Neuronal stem cell (in vitro differentiated cells): ENCODE measurements around the gene ZNF678.

Experiments used
- DNase-seq: peaks from one replicate; pipeline ENCODE4 v3.0.0-alpha.2; 2013; ENCODE audit warnings: low spot score
- H2AFZ ChIP-seq: one replicate; pipeline ENCODE4 v1.6.1; 2013; ENCODE audit warnings: mild to moderate bottlenecking, low read length, inconsistent platforms
- H2AK5ac ChIP-seq: 2 replicates; pipeline ENCODE4 v1.6.1; 2013; ENCODE audit warnings: low read depth, mild to moderate bottlenecking, inconsistent platforms, low read length, moderate library complexity, mixed read lengths
- H2BK120ac ChIP-seq: 2 replicates; pipeline ENCODE4 v1.6.1; 2013; ENCODE audit warnings: low read depth, mild to moderate bottlenecking, inconsistent platforms, low read length, moderate library complexity, mixed read lengths
- H2BK12ac ChIP-seq: one replicate; pipeline ENCODE4 v1.6.1; 2013; ENCODE audit warnings: low read length, inconsistent platforms
- H2BK15ac ChIP-seq: 2 replicates; pipeline ENCODE4 v1.6.1; 2013; ENCODE audit warnings: mild to moderate bottlenecking, low read length, inconsistent platforms, mixed read lengths
- H2BK5ac ChIP-seq: one replicate; pipeline ENCODE4 v1.6.1; 2013; ENCODE audit warnings: inconsistent platforms, mild to moderate bottlenecking, low read length, moderate library complexity
- H3K14ac ChIP-seq: one replicate; pipeline ENCODE4 v1.6.1; 2013; ENCODE audit warnings: low read length, inconsistent platforms
- H3K18ac ChIP-seq: 2 replicates; pipeline ENCODE4 v1.6.1; 2013; ENCODE audit warnings: low read length, inconsistent platforms
- H3K23ac ChIP-seq: 2 replicates; pipeline ENCODE4 v1.6.1; 2013; ENCODE audit warnings: low read depth, mild to moderate bottlenecking, mixed read lengths, low read length, inconsistent platforms; ENCODE audit not compliant: poor library complexity
- H3K27ac ChIP-seq: replicated peaks from 3 replicates; pipeline ENCODE4 v1.5.1; 2013; ENCODE audit warnings: low read length, inconsistent platforms
- H3K27me3 ChIP-seq, 3 experiments: 2 replicates each; pipeline ENCODE4 v1.6.1; 2013; ENCODE audit warnings: low read length in 3 of 3, mild to moderate bottlenecking in 2 of 3, inconsistent platforms in 1 of 3, low read depth in 1 of 3, mixed read lengths in 1 of 3, moderate library complexity in 1 of 3; ENCODE audit not compliant: control insufficient read depth in 3 of 3, insufficient read depth in 3 of 3
- H3K36me3 ChIP-seq, 2 donors: replicated peaks in 1 of 2; 2 replicates each; pipeline ENCODE4 v1.6.1; 2013; ENCODE audit warnings: low read length in 2 of 2; ENCODE audit not compliant: control insufficient read depth in 2 of 2, insufficient read depth in 2 of 2
- H3K4ac ChIP-seq: 2 replicates; pipeline ENCODE4 v1.6.1; 2013; ENCODE audit warnings: inconsistent platforms, mild to moderate bottlenecking, low read length, moderate library complexity
- H3K4me1 ChIP-seq, 2 donors: 1 replicate in 1 of 2; 2 replicates in 1 of 2; pipeline ENCODE4 v1.6.1; 2013; ENCODE audit warnings: low read length in 2 of 2, low read depth in 1 of 2; ENCODE audit not compliant: control insufficient read depth in 2 of 2, insufficient read depth in 1 of 2
- H3K4me2 ChIP-seq: one replicate; pipeline ENCODE4 v1.6.1; 2013; ENCODE audit warnings: mild to moderate bottlenecking, low read length, inconsistent platforms; ENCODE audit not compliant: insufficient read depth, poor library complexity, severe bottlenecking
- H3K4me3 ChIP-seq, 2 donors: 2 replicates each; pipeline ENCODE4 v1.5.1; 2013; ENCODE audit warnings: low read length in 2 of 2, mild to moderate bottlenecking in 2 of 2, inconsistent platforms in 1 of 2, moderate library complexity in 1 of 2
- H3K79me1 ChIP-seq: one replicate; pipeline ENCODE4 v1.6.1; 2013; ENCODE audit warnings: low read depth, mild to moderate bottlenecking, inconsistent platforms, low read length, moderate library complexity
- H3K9ac ChIP-seq: one replicate; pipeline ENCODE4 v1.6.1; 2013; ENCODE audit warnings: mild to moderate bottlenecking, low read depth, low read length, inconsistent platforms; ENCODE audit not compliant: poor library complexity
- H3K9me3 ChIP-seq, 2 donors: replicated peaks in 1 of 2; 2 replicates each; pipeline versions ENCODE3 to v1.6.1; 2013; ENCODE audit warnings: low read length in 2 of 2, mild to moderate bottlenecking in 2 of 2, inconsistent platforms in 1 of 2, low read depth in 1 of 2, mixed read lengths in 1 of 2, moderate library complexity in 1 of 2; ENCODE audit not compliant: control insufficient read depth in 2 of 2, insufficient read depth in 1 of 2
- H4K8ac ChIP-seq: one replicate; pipeline ENCODE4 v1.6.1; 2013; ENCODE audit warnings: low read depth, mild to moderate bottlenecking, inconsistent platforms, low read length, moderate library complexity
- H4K91ac ChIP-seq: one replicate; pipeline ENCODE4 v1.6.1; 2013; ENCODE audit warnings: low read length, low read depth, mild to moderate bottlenecking, inconsistent platforms; ENCODE audit not compliant: poor library complexity
- WGBS, 2 donors: extraction: QIAGEN DNeasy Blood & Tissue Kit; methylation state at CpG; one replicate each; pipeline ENCODE4 v1.1.7; 2013; ENCODE audit warnings: missing lambda C conversion rate in 2 of 2, mixed read lengths in 1 of 2; ENCODE audit not compliant: insufficient read length in 2 of 2, insufficient replicate concordance in 1 of 2; ENCODE audit errors: extremely low coverage in 2 of 2; 5-methylcytosine and 5-hydroxymethylcytosine counted together

ZNF678 gene

DNA sequence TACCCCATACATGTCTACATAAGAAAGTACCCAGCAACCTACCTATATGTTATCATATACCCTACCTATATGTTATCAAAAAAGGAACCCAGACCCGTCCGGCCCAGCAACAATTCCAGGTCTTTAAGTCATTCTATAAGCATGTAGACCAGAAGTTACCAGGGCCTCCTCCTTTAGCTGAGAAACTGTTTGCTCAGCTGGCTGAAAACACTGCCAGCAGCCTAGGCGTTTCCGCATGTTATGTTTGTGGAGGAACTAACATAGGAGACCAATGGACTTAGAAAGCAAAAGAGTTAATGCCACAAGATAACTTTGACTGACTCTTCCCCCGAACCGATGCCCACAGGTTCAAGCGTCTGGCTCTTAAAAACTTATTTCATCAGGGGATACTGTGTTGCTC, 7.1 kb upstream of the ZNF678 start:
- no peak overlapping the region for H2AFZ ChIP-seq
- H2BK15ac ChIP-seq: no peak overlapping the region
- no peak overlapping the region for H3K18ac ChIP-seq
- H3K27ac ChIP-seq: no peak overlapping the region
- DNase-seq: no peak
- no peaks in the 10 kb centered on the region for H3K4me1 ChIP-seq
- H2BK5ac ChIP-seq: no peak overlapping the region
- H3K4ac ChIP-seq: no peak overlapping the region
- no peaks in the 10 kb centered on the region for H3K79me1 ChIP-seq
- H2BK12ac ChIP-seq: no peak overlapping the region
- no peak overlapping the region for H3K4me3 ChIP-seq
- H4K91ac ChIP-seq: no peak overlapping the region
- H3K9ac ChIP-seq: no peak overlapping the region
- H3K27me3 ChIP-seq: no peaks in the 10 kb centered on the region
- H3K4me2 ChIP-seq: no peak overlapping the region
- WGBS, 2 donors: no CpG with 5 or more reads among the region's 7 CpGs
- no peaks in the 10 kb centered on the region for H3K36me3 ChIP-seq
- H2AK5ac ChIP-seq: no peak overlapping the region
- peaks cover 0 to 7% of the 10 kb centered on the region in 2 donors for H3K9me3 ChIP-seq
- H3K14ac ChIP-seq: no peak overlapping the region
- H3K23ac ChIP-seq: no peak overlapping the region
- no peak overlapping the region for H4K8ac ChIP-seq
- H2BK120ac ChIP-seq: no peak overlapping the region

GRCh38 chr1:227557962-227558725, 5.2 kb upstream of the ZNF678 start:
- H3K9me3 ChIP-seq: peaks cover 7 to 12% of the 10 kb centered on the region in 2 donors
- H4K91ac ChIP-seq: no peak overlapping the region
- peak overlapping the region; percentile 56 for H3K14ac ChIP-seq
- no peak overlapping the region for H2AFZ ChIP-seq
- no peaks in the 10 kb centered on the region for H3K36me3 ChIP-seq
- no peak overlapping the region for H4K8ac ChIP-seq
- no peak overlapping the region for H3K18ac ChIP-seq
- no peaks in the 10 kb centered on the region for H3K4me1 ChIP-seq
- H3K4me2 ChIP-seq: no peak overlapping the region
- no peak overlapping the region for H2BK120ac ChIP-seq
- no peak overlapping the region for H3K4ac ChIP-seq
- H3K4me3 ChIP-seq: no peak overlapping the region
- DNase-seq: no peak
- H3K27me3 ChIP-seq: no peaks in the 10 kb centered on the region
- no peak overlapping the region for H2BK15ac ChIP-seq
- H3K79me1 ChIP-seq: no peaks in the 10 kb centered on the region
- H3K27ac ChIP-seq: no peak overlapping the region
- H2AK5ac ChIP-seq: no peak overlapping the region
- peak overlapping the region; percentile 55 for H3K23ac ChIP-seq
- H3K9ac ChIP-seq: no peak overlapping the region
- WGBS, 2 donors: no CpG with 5 or more reads among the region's 29 CpGs
- H2BK12ac ChIP-seq: no peak overlapping the region
- H2BK5ac ChIP-seq: no peak overlapping the region

- Histone ChIP-seq H3K4me3 (no peak overlapping the region), H3K9ac (no peak overlapping the region), H3K23ac (no peak overlapping the region), H3K4me1 (no peaks in the 10 kb centered on the region), H4K8ac (no peak overlapping the region), H3K27me3 (no peaks in the 10 kb centered on the region), H3K4me2 (no peak overlapping the region), H2BK120ac (no peak overlapping the region), H3K9me3 (peaks cover 7 to 12% of the 10 kb centered on the region in 2 donors), H4K91ac (no peak overlapping the region), H2AFZ (peak overlapping the region; percentile 11), H3K14ac (no peak overlapping the region), H3K79me1 (no peaks in the 10 kb centered on the region), H3K36me3 (no peaks in the 10 kb centered on the region), H2BK12ac (no peak overlapping the region), H3K4ac (no peak overlapping the region), H3K27ac (no peak overlapping the region), H2AK5ac (no peak overlapping the region), H2BK5ac (no peak overlapping the region), H3K18ac (no peak overlapping the region), H2BK15ac (no peak overlapping the region)
- DNase-seq: no peak
- WGBS, 2 donors: no CpG with 5 or more reads among the region's 20 CpGs
Observed at GRCh38 chr1:227558732-227559262, 4.6 kb upstream of the ZNF678 start.

GRCh38 chr1:227559499-227559898, 3.9 kb upstream of the ZNF678 start:
- Histone ChIP-seq H3K4ac (no peak overlapping the region), H2AFZ (peak overlapping the region; percentile 11), H3K4me2 (no peak overlapping the region), H3K4me3 (no peak overlapping the region), H2BK12ac (no peak overlapping the region), H3K23ac (no peak overlapping the region), H3K27ac (no peak overlapping the region), H3K18ac (no peak overlapping the region), H2BK120ac (no peak overlapping the region), H2BK5ac (no peak overlapping the region), H2BK15ac (no peak overlapping the region), H3K4me1 (peaks cover 0 to 3% of the 10 kb centered on the region in 2 donors), H3K14ac (no peak overlapping the region), H3K36me3 (no peaks in the 10 kb centered on the region), H3K27me3 (no peaks in the 10 kb centered on the region), H3K9me3 (peaks cover 7 to 12% of the 10 kb centered on the region in 2 donors), H3K9ac (no peak overlapping the region), H4K8ac (no peak overlapping the region), H2AK5ac (peak overlapping the region; percentile 19), H3K79me1 (no peaks in the 10 kb centered on the region), H4K91ac (no peak overlapping the region)
- WGBS, 2 donors: no CpG with 5 or more reads among the region's 27 CpGs
- DNase-seq: no peak
